ENCODE measurements around the gene RALGDS.

The RALGDS gene

GRCh38 chr9:133116346-133117231 is 4.5 kb downstream of the RALGDS start:
- TF ChIP-seq, protein P1, sequence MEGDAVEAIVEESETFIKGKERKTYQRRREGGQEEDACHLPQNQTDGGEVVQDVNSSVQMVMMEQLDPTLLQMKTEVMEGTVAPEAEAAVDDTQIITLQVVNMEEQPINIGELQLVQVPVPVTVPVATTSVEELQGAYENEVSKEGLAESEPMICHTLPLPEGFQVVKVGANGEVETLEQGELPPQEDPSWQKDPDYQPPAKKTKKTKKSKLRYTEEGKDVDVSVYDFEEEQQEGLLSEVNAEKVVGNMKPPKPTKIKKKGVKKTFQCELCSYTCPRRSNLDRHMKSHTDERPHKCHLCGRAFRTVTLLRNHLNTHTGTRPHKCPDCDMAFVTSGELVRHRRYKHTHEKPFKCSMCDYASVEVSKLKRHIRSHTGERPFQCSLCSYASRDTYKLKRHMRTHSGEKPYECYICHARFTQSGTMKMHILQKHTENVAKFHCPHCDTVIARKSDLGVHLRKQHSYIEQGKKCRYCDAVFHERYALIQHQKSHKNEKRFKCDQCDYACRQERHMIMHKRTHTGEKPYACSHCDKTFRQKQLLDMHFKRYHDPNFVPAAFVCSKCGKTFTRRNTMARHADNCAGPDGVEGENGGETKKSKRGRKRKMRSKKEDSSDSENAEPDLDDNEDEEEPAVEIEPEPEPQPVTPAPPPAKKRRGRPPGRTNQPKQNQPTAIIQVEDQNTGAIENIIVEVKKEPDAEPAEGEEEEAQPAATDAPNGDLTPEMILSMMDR (IDR thresholded peaks at IDR 0.05; ENCODE audit: low read depth, low read length) = no peak
- no peak for DNase-seq (ENCODE audit: extremely low read depth, low read depth)

DNA sequence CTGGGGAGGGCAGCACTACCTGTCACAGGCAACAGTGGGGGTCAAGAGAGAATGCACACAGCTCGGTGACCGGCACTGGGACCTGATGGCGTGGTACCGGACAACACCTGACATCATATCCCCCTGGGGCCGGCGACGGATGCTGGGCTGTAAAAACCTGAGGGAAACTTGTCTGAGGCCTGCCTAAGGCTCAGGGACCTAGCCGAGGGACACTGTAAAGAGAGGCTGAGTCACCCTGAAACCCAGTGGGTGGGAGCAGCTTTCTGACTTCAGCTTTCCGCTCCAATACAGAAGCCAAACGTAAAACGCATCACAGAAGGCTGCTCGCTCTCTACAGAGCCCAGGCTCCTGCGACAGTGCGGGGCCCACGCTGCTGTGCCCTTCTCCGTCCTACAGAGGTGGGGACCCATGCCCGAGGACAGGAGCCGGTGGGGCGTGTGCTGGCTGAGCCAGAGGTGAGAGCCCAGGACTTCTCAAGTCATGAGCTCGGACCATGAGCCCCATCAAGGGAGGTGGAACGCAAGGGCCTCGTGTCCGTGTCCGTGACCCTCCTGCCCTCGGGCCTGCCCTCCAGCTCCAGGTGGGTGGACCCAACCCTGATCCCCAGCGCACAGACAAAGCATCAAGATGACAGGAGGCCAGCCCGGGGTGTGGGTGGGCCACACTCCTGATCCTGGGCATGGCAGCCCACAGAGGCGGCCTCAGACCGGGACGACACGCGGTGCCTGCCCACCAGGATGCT is 5.3 kb downstream of the RALGDS start:
- DNase-seq (ENCODE audit: extremely low read depth, low read depth) = no peak
- TF ChIP-seq, protein P1 (IDR thresholded peaks at IDR 0.05; ENCODE audit: low read depth, low read length) = no peak

DNA sequence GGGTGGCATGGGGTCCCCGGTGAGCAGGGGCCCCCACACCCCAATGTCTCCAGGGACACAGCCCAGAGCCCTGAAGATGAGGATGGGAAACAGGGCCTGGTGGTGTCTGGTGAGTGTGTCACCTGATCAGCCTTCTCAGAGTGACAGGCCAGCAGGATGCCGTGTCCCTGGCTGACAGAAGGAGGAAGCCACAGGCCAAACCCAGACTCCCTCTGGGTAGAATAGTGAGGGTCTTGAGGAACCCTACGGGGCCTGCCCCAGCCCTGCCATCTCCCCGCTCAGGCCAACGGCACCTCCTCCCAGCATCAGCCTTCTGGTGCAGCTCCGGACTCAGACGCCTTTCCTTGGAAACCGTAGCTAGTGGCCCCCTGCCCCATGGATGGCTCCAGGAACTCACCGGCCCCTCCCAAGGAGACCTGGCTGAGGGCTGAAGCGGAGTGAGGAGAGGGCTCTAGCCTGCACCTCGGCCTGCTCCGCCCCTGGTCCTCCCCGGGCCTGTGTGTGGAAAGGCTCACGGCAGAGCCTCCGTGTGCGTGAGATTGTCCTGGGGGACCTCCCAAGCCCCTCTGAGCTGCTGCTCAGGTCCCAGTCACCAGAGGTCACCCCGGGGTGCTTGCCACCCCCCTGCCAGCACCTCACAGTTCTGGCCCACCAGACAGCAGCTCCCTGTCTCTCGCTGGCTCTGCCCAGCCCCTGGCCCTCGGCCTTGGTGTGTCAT is 6.0 kb downstream of the RALGDS start:
- TF ChIP-seq, protein P1 (IDR thresholded peaks at IDR 0.05; ENCODE audit: low read depth, low read length) = no peak
- DNase-seq (ENCODE audit: extremely low read depth, low read depth) = no peak

GRCh38 chr9:133113949-133114885 is 6.8 kb downstream of the RALGDS start:
- TF ChIP-seq, protein P1 (IDR thresholded peaks at IDR 0.05; ENCODE audit: low read depth, low read length) = no peak
- no peak for DNase-seq (ENCODE audit: extremely low read depth, low read depth)

DNA sequence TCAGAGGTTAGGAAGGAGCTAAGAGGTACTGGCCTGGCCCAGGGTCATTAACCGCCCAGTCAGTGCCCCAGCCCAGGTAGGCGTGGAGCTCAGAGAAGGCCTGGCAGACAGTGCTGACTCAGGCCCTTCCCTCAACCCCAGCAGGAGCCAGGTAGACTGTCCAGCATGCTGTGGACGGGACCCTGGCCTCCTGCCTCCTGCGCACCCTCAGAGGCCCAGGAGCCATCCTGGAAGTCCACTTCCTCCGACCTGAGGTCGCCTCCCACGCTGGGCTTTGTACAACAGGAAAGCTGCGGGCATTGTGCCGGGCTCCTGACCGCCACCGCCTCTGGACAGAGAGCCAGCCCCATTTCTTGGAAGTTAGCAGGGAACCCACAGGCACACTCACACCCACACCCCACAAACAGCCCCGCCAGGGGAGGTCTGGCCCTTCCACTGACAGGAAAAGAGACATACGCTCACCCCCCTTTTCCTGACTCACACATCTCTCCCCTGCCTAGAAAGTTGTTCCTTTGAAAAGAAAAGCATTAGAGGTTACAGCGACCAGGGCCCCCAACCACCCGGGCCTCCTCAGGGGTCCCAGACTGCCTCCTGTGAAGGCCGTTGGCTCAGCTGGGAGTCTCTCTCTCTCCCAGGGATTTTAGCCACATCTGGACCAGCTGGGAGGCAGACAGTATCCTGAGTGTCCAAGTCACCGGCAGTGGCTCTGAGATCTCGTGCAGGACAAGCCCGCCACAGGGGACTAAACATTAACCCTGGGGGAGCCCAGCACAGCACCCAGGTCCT is 7.7 kb downstream of the RALGDS start:
- TF ChIP-seq, protein P1 (IDR thresholded peaks at IDR 0.05; ENCODE audit: low read depth, low read length) = no peak
- DNase-seq (ENCODE audit: extremely low read depth, low read depth) = no peak

DNA sequence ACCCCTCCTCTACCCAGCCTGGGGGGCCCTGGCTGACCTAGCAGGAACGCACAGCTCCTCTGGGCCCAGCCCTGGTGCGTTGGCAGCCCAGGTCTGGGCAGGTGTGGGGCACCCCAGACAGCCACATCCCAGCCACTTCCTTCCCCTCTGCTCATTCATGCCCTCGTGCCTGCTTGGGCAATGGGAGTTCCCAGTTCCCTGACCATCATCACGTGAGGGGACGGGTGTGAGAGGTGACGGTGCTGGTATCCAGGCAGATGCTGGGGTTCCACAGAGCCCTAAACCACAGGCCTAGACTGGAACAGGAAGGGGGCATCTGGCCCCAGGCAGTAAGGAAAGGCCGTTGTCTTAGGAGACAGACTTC is 8.4 kb downstream of the RALGDS start:
- DNase-seq (ENCODE audit: extremely low read depth, low read depth) = no peak
- TF ChIP-seq, protein P1 (IDR thresholded peaks at IDR 0.05; ENCODE audit: low read depth, low read length) = no peak
